GM18498 (cell line): ENCODE results near the gene NLRP3.
"Not testable (repeated sequence)": the region's sequence is repeated elsewhere in the genome, so short reads cannot be mapped to it uniquely, and the experiment has no call there.

Experiments
- ATAC-seq: cut with Tn5 transposase; IDR thresholded peaks from one replicate; pipeline ENCODE4 v1.9.1; 2021; ENCODE audit warnings: mild to moderate bottlenecking, moderate library complexity; ENCODE audit not compliant: unreplicated experiment

The NLRP3 gene

GRCh38 chr1:247415423-247416361 is at the start of gene NLRP3:
NLRP3 (plus strand) TSS chr1:247416173; CDS start chr1:247418801, 2,628 bp downstream.
- peak; percentile 59 for ATAC-seq

DNA sequence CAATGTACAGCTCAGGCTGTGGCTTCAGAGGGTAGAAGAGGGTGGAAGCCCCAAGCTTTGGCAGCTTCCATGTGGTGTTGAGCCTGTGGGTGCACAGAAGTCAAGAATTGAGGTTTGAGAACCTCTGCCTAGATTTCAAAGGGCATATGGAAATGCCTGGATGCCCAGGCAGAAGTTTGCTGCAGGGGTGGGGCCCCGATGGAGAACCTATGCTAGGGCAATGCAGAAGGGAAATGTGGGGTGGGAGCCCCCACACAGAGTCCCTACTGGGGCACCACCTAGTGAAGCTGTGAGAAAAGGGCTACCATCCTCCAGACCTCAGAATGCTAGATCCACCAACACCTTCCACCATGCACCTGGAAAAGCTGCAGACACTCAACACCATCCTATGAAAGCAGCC is 49.6 kb upstream of the NLRP3 start:
- ATAC-seq, result not testable (repeated sequence)

DNA sequence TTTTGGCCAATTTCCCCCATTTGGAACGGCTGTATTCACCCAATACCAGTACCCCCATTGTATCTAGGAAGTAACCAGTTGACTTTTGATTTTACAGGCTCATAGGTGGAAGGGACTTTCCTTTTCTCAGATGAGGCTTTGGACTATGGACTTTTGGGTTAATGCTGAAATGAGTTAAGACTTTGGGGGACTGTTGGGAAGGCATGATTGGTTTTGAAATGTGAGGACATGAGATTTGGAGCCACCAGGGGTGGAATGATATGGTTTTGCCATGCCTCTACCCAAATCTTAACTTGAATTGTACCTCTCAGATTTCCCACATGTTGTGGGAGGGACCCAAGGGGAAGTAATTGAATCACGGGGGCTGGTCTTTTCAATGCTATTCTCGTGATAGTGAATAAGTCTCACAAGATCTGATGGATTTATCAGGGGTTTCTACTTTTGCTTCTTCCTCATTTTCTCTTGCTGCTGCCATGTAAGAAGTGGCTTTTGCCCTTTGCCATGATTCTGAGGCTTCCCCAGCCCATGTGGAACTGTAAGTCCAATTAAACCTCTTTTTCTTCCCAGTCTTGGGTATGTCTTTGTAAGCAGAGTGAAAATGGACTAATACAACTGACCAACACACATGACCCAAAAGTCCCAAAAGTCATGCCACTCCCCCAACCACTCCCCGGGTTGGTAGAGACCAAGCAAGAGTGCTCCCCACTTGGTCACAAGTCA is 48.9 kb upstream of the NLRP3 start:
- no peak for ATAC-seq

DNA sequence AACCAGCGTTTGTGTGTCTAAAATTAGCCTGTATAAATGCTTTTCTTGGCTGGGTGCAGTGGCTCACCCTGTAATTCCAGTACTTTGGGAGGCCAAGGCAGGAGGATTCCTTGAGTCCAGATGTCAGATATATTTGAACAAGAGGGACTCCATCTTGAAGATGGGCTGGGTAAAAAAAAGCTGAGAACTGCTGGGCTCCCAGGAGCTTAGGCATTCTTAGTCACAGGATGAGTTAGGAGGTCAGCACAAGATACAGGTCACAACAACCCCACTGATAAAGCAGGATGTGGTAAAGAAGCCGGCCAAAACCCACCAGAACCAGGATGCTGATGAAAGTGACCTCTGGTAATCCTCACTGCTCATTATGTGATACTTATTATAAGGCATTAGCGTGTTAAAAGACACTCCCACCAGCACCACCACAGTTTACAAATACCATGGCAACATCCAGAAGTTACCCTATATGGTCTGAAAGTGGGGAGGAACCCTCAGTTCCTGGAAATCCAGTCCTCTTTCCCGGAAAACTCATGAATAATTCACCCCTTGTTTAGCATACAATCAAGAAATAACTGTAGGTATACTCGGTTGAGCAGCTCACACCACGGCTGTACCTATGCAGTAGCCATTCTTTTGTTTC is 48.1 kb upstream of the NLRP3 start:
- ATAC-seq, result no peak

DNA sequence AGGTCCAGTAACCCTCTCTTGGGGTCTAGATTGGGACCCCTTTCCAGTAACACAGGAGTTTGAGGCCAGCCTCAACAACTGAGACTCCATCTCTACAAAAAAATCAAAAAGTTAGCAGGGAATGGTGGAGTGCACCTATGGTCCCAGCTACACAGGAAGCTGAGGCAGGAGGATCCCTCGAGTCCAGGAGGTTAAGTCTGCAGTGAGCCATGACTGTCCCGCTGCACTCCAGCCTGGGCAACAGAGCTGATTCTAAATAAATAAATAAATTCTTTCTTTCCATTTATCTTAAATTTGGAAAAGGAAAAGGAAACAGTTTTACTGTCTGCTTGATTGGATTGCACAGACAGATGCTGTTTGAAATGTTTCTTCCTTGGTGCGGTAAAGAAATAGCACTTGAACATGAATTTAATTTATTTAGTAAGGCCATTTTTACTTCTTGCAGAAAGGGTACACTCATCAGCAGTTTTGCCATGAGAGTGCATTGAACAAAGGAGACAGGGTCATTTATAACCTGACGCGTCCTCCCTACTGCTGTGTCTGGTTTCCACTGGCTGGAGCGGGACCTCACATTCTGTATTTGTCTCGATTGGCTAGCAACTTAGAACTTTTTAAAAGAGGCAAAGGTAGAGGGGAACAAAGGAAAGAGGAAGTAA is 47.4 kb upstream of the NLRP3 start:
- ATAC-seq, result no peak

DNA sequence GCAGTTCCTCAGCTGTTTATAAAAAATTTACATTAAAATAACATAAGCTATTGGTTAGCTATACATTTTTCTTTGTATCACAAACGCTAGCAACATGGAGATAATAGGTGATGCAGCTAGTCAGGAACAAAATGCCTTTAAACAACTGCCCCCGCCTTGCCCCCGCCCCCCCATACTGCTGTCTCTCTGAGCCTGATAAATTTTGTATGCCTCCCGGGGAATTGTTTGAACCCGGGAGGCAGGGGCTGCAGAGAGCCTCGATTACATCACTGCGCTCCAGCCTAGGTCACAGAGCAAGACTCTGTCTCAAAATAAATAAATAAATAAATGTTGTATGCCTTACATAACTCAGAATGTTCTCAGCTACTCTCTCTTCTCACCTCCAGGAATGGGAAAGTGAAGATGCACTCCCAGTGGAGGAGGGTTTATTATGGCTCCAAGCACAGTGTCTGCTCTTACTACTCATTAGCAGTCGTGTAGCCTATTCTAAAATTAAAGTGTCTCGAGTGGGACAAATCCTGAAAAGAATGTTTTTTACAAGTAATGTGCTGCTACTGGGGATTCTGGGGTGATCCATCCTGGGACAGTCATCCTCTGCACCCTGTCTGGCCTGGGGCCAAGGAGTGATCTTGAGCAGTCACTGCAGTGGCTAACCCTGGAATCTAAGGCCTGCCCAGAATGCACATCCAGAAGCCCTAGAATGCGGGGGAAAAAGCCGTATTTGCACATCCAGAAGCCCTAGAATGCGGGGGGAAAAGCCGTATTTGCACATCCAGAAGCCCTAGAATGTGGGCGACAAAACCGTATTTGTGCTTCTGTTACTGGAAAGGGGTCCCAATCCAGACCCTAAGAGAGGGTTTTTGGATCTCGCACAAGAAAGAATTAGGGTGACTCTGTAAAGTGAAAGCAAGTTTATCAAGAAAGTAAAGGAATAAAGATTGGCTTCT is 44.9 kb upstream of the NLRP3 start:
- no peak for ATAC-seq

DNA sequence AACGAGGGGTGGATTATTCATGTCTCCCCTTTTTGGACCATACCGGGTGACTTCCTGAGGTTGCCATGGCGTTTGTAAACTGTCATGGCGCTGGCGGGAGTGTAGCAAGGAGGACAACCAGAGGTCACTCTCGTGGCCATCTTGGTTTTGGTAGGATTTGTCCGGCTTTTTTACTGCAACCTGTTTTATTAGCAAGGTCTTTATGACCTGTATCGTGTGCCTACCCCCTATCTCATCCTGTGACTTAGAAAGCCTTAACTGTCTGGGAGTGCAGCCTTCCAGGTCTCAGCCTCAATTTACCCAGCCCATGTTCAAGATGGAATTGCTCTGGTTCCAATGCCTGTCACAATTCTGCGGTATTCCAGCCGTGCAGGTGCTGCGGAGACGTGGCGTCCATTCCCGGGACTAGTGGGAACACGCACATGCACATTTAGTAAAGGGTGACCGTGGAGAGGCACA is 44.1 kb upstream of the NLRP3 start:
- no peak for ATAC-seq

- peak; percentile 76 for ATAC-seq
Measured at GRCh38 chr1:247373721-247374141, 42.2 kb upstream of the NLRP3 start.

GRCh38 chr1:247374651-247375334 is 41.2 kb upstream of the NLRP3 start:
- not testable (repeated sequence) for ATAC-seq

- ATAC-seq, result no peak
Measured at GRCh38 chr1:247375747-247376146, 40.2 kb upstream of the NLRP3 start.

DNA sequence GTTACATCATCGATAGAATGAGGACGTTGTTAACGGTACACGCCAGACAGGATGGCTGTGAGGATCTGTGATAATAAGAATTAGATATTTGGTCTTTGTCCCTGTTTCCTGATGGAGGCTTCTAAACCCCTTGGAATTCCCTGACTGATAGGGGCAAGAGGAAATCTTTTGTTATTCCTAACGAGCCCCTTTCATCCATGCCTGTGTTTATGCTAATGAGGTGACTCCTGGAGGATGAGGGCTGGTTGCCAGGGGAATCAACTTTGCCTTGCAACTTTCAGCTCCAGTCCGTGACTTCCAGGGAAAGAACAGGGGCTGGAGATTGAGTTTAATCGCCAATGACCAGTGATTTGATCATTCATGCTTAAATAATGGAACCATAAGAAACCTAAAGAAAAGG is 39.3 kb upstream of the NLRP3 start:
- ATAC-seq, result no peak

GRCh38 chr1:247377656-247378055 is 38.3 kb upstream of the NLRP3 start:
- not testable (repeated sequence) for ATAC-seq

DNA sequence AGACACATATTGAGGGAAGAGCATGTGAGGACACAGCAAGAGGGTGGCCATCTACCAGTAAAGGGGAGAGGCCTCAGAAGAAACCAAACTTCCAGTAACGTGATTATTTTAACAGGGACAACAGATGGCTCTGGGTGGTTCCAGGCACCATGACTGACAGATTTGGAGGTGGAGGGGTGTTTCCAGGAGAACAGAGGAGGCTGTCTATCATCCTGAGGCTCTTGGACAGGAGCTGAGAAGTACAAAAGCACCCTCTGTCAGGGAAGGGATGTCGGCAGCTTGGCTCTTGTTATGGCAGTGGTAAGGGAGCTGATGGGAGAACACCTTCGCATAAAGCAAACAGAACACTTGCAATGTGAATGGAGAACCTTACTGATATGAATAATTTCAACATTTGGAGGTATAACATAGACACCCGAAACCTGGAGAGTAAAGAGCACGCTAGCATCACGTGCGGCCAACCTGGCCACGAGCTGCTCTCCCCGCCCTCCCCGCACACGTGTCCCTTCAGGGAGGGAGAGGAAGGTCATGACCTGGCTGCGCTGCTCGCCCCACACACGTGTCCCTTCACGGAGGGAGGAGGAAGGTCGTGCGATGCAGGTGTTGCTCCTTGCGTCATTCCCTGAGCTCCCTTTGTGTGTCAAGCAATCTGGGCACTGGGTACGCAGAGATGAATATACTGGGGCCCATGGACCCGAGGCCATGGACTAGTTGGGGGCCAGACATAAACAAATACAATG is 37.5 kb upstream of the NLRP3 start:
- ATAC-seq, result no peak

GRCh38 chr1:247385283-247385682 is 30.7 kb upstream of the NLRP3 start:
- ATAC-seq, result no peak

- ATAC-seq, result no peak
Measured at GRCh38 chr1:247386217-247386616, 29.8 kb upstream of the NLRP3 start.

DNA sequence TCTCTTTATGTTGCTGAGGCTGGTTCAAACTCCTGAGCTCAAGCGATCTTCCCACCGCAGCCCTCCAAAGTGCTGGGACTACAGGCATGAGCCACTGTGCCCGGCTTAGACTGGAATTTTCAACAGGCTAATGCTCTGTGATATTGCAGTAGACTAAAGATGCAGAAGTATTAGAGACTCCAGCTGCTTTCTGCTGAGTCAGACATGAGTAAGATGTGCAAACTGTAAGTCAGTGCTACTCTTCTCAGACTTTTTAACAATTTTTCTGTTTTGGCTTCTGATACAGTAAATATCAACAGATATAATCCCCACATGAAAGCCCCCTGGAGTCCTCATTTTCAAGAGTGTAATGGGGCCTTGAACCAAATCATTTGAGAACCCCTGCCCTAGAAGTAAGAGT is 29.3 kb upstream of the NLRP3 start:
- ATAC-seq, result no peak

DNA sequence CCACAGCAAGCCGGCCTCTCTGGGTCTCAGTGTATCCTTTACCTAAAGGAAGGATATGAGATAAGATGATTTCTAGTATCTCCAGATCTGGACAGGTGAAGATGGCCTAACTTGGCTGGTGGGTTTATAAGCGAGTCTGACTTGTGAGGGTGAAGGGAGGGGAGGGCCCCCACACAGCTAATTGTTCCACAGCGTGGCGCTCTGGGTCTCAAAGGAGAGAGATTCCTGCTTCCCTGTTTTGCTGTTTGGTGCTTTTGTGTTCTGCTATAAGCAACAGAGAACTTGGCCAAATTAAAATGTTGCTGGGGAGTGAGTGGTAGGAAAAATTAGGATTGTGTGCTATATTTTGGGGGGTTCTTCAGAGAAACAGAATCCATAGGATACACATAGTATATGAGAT is 28.9 kb upstream of the NLRP3 start:
- no peak for ATAC-seq

- ATAC-seq, result no peak
Measured at GRCh38 chr1:247387565-247387964, 28.4 kb upstream of the NLRP3 start.
